GM18868 (cell line): ENCODE results near the gene SNAPC1.
"Not testable (repeated sequence)": the region's sequence is repeated elsewhere in the genome, so short reads cannot be mapped to it uniquely, and the experiment has no call there.

Experiments used
- ATAC-seq: cut with Tn5 transposase; IDR thresholded peaks from one replicate; pipeline ENCODE4 v1.9.1; 2021; ENCODE audit warnings: mild to moderate bottlenecking, moderate library complexity; ENCODE audit not compliant: unreplicated experiment

Gene SNAPC1

GRCh38 chr14:61761959-61762786 is at the start of gene SNAPC1:
Gene SNAPC1, plus strand, starts transcription at chr14:61762420. Its CDS starts 41 bp downstream, at chr14:61762461.
- ATAC-seq = peak; percentile 99

- ATAC-seq = no peak
Measured at GRCh38 chr14:61713724-61714437, 48.3 kb upstream of the SNAPC1 start.

GRCh38 chr14:61716956-61717355 is 45.3 kb upstream of the SNAPC1 start:
- ATAC-seq = no peak

- ATAC-seq = no peak
Measured at GRCh38 chr14:61718039-61718438, 44.2 kb upstream of the SNAPC1 start.

- no peak for ATAC-seq
Measured at GRCh38 chr14:61719344-61720293, 42.6 kb upstream of the SNAPC1 start.

- ATAC-seq = no peak
Measured at GRCh38 chr14:61720294-61720661, 41.9 kb upstream of the SNAPC1 start.

GRCh38 chr14:61720741-61721140 is 41.5 kb upstream of the SNAPC1 start:
- ATAC-seq = no peak

GRCh38 chr14:61724133-61724532 is 38.1 kb upstream of the SNAPC1 start:
- ATAC-seq = no peak

- no peak for ATAC-seq
Measured at GRCh38 chr14:61726778-61727658, 35.2 kb upstream of the SNAPC1 start.

GRCh38 chr14:61730756-61731373 is 31.4 kb upstream of the SNAPC1 start:
- ATAC-seq = no peak

- no peak for ATAC-seq
Measured at GRCh38 chr14:61733972-61734371, 28.2 kb upstream of the SNAPC1 start.

GRCh38 chr14:61736751-61737150 is 25.5 kb upstream of the SNAPC1 start:
- no peak for ATAC-seq

GRCh38 chr14:61737915-61738314 is 24.3 kb upstream of the SNAPC1 start:
- no peak for ATAC-seq

GRCh38 chr14:61739133-61739532 is 23.1 kb upstream of the SNAPC1 start:
- no peak for ATAC-seq

- ATAC-seq = no peak
Measured at GRCh38 chr14:61742371-61742770, 19.8 kb upstream of the SNAPC1 start.

- no peak for ATAC-seq
Measured at GRCh38 chr14:61744238-61744637, 18.0 kb upstream of the SNAPC1 start.

- not testable (repeated sequence) for ATAC-seq
Measured at GRCh38 chr14:61746346-61746745, 15.9 kb upstream of the SNAPC1 start.

- no peak for ATAC-seq
Measured at GRCh38 chr14:61746881-61747280, 15.3 kb upstream of the SNAPC1 start.

GRCh38 chr14:61747342-61747741 is 14.9 kb upstream of the SNAPC1 start:
- ATAC-seq = no peak

GRCh38 chr14:61749264-61749663 is 13.0 kb upstream of the SNAPC1 start:
- ATAC-seq = no peak
